PC-3 (cell line): ENCODE measurements around the gene CYBA.

Experiments
- EZH2 ChIP-seq: fragments of 300-600 bp; sonication (generic); IDR thresholded peaks from one replicate; pipeline ENCODE4 v1.6.1; 2017; ENCODE audit warnings: antibody characterized with exemption, mild to moderate bottlenecking, low read length; ENCODE audit not compliant: unreplicated experiment
- TF ChIP-seq, protein P1 (sequence below): fragments of 300-600 bp; sonication (generic); conservative IDR thresholded peaks from 2 replicates; pipeline ENCODE4 v1.5.1; 2017; ENCODE audit warnings: antibody characterized with exemption, low read depth, mild to moderate bottlenecking, low read length

DNA sequence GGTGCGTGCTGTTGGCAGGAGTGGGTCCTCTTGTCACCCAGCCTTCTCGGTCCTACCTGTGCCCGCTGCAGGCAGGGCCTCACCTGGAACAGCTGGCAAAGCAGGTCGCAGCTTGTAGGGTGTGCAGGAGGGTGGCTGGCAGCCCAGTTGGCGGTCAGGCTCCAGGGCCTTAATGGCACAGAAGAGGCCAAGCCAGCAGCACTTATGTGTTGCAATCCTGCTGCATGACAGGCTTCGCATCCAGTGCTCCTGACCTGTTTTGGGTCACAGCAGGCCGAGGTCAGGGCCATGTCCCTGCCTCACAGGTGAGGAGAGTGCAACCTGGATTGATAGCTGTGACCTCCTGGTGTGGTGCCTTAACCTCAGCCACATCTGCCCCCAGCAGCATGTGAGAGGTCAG is 48.8 kb downstream of the CYBA start:
- TF ChIP-seq, protein P1, sequence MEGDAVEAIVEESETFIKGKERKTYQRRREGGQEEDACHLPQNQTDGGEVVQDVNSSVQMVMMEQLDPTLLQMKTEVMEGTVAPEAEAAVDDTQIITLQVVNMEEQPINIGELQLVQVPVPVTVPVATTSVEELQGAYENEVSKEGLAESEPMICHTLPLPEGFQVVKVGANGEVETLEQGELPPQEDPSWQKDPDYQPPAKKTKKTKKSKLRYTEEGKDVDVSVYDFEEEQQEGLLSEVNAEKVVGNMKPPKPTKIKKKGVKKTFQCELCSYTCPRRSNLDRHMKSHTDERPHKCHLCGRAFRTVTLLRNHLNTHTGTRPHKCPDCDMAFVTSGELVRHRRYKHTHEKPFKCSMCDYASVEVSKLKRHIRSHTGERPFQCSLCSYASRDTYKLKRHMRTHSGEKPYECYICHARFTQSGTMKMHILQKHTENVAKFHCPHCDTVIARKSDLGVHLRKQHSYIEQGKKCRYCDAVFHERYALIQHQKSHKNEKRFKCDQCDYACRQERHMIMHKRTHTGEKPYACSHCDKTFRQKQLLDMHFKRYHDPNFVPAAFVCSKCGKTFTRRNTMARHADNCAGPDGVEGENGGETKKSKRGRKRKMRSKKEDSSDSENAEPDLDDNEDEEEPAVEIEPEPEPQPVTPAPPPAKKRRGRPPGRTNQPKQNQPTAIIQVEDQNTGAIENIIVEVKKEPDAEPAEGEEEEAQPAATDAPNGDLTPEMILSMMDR = no peak
- no peak for TF ChIP-seq EZH2
